RPMI7951 (cell line): ENCODE results near the gene BHLHE40. TPM values are rescaled to one million over a fixed set of nuclear protein-coding genes. Genes with fewer than 3 reads are reported as not detected.

Experiments used
- DNase-seq: peaks from one replicate; pipeline ENCODE4 v3.0.0-alpha.2; 2012; ENCODE audit warnings: low read depth
- total RNA-seq: library from RNA; depleted of rRNA; stranded (reverse); fragments of >200 nt; shearing (Covaris generic); gene quantifications from 2 replicates; pipeline ENCODE4 v1.2.3, GENCODE V29; 2014; rRNA removed

Gene BHLHE40
- total RNA-seq = 43.2 and 62.8 TPM in 2 replicates

- DNase-seq = no peak
These were observed at the start of gene BHLHE40 for GRCh38 chr3:4979428-4980228. Gene BHLHE40 (plus strand): TSS chr3:4979437. CDS start chr3:4979719, 282 bp downstream.

- DNase-seq = no peak
These were observed 48.7 kb upstream of the BHLHE40 start for GRCh38 chr3:4930501-4930900.

- DNase-seq = no peak
These were observed 45.2 kb upstream of the BHLHE40 start for GRCh38 chr3:4934050-4934449.

DNA sequence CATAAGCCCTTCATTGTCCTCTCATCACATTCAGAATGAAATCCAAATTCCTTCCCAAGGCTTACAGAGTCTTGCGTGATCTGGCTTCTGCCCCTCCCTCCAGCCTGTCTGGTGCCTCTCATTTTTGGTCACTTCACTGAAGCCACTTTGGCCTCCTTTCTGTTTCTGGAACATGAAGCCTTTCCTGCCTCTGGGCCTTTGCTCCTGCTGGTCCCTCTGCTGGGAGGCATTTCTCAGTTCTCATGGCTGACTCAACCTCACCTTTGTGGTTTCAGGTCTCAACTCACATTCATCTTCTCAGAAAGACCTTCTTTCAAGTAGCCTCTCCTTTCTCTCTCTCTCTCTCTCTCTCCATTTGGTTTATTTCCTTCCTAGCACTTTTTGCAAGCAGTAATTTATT is 43.9 kb upstream of the BHLHE40 start:
- no peak for DNase-seq

GRCh38 chr3:4936982-4937614 is 42.1 kb upstream of the BHLHE40 start:
- DNase-seq = no peak

DNA sequence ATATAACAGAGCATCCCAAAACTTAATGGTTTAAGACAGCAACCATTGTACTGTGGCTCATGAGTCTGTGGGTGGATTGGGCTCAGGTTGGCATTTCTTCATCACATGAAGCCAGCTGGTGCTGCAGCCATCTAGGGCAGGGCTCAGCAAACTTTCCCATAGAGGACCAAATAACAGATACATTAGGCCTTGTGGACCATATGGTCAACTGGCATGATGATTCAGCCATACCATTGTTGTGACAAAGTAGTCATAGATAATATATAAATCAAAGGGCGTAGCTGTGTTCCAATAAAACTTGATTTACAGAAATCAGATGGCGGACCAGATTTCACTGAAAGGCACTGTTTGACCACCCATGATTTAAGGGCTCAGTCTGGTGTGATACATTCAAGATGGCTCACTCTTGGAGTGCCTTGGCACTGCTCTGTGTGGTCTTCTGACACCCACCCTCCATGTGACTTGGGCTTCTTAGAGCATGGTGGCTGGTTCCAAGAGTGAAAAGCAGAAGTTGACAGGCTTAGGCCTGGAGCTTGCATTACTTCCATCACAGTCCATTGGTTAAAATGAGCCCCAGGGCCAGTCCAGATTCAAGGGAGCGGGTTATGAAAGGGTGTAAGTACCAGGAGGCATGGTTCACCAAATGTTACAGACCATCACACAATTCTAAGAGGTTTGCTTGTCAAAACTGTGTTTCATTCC is 40.8 kb upstream of the BHLHE40 start:
- no peak for DNase-seq

- DNase-seq = no peak
These were observed 40.0 kb upstream of the BHLHE40 start for GRCh38 chr3:4939276-4939675.

DNA sequence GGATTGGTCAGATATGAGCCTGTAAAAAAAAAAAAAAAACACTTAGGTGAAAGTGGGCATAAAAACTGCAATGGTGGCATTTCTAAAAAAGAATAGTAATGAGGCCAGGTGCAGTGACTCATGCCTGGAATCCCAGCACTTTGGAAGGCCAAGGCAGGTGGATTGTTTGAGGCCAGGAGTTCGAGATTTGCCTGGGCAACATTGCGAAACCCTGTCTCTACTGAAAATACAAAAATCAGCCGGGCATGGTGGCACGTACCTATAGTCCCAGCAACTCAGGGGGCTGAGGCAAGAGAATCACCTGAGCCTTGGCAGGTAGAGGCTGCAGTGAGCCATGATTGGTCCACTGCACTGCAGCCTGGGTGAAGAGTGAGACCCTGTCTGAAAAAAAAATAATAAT is 38.3 kb upstream of the BHLHE40 start:
- no peak for DNase-seq

DNA sequence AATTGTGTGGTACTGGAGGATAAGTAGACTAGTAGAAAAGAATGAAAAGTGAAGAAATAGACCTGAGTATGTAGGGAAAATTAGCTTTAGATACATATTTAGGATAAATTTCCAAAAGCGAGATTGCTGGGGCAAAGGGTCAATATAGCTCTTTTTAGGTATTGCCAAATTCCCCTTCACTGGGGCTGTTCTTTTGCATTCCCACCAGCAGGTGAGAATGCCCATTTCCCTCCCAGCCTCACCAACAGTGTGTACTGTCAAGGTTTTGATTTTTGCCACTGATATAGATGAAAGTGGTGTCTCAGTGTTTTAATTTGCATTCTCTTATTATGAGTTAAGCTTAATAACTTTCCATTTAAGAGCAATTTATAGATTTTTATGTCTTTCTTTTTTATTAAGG is 35.7 kb upstream of the BHLHE40 start:
- no peak for DNase-seq

DNA sequence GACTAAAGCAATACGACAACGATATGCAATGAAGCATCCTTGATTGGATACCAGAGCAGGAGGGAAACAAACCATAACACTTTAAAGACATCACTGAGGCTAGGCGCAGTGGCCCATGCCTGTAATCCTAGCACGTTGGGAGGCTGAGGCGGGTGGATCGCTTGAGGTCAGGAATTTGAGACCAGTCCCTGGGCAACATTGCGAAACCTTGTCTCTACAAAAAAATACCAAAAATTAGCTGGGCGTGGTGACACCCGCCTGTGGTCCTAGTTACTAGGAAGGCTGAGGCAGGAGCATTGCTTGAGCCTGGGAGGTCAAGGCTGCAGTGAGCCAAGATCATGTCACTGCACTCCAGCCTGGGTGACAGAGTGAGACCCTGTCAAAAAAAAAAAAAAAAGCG is 33.9 kb upstream of the BHLHE40 start:
- DNase-seq = no peak

GRCh38 chr3:4947028-4947427 is 32.2 kb upstream of the BHLHE40 start:
- no peak for DNase-seq

GRCh38 chr3:4948395-4948794 is 30.8 kb upstream of the BHLHE40 start:
- no peak for DNase-seq

DNA sequence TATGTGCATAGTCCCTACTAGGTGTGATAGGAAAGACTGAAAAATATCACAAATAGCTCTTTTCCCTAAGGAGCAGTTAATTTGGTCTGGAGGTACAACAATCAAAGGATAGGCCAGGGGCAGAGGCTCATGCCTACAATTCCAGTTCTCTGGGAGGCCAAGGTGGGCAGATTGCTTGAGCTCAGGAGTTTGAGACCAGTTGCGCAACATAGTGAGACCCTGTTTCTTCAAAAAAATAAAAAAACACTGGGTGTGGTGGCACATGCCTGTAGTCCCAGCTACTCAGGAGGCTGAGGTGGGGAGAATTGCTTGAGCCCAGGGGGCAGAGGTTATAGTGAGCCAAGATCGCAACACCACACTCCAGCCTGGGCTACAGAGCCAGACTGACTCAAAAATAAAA is 30.2 kb upstream of the BHLHE40 start:
- DNase-seq = no peak

DNA sequence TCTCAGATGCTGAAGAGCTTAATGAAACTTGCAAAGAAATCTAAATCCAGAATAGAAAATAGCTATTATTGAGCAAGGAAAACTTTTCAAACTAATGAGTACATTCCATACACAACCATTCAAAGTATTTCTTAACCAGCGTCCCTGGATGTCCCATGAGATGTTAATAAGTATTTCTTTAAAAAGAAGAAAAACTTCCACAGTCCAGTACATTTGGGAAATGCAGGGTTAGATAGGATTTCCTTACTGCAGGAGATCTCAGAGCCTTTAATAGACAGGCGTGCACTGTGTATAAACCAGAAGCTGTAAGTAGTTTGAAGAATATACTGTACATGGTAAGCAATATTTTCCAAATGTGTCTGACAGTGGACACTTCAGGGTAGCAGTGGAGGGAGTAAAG is 29.6 kb upstream of the BHLHE40 start:
- DNase-seq = no peak

- DNase-seq = no peak
These were observed 28.9 kb upstream of the BHLHE40 start for GRCh38 chr3:4950351-4950784.

GRCh38 chr3:4950948-4951347 is 28.3 kb upstream of the BHLHE40 start:
- no peak for DNase-seq

DNA sequence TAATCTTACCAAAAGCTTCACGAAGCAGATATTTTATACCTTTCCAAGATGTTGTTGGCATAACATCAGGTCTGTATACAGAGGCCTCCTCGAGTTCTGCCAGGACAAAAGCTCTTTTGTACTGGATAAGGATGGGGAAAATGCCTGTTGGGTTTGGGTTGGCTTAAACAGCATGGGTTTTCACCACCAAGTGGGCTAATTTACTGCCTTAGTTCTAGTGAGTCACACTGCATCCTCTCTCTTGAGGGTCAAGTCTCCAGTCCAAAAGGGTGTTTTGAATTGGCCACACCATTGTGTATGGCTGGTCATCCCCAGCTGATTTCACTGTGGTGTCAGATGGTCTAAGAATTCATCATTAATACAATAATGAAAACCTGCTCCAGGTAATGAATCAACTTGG is 26.1 kb upstream of the BHLHE40 start:
- peak; percentile 52 for DNase-seq

DNA sequence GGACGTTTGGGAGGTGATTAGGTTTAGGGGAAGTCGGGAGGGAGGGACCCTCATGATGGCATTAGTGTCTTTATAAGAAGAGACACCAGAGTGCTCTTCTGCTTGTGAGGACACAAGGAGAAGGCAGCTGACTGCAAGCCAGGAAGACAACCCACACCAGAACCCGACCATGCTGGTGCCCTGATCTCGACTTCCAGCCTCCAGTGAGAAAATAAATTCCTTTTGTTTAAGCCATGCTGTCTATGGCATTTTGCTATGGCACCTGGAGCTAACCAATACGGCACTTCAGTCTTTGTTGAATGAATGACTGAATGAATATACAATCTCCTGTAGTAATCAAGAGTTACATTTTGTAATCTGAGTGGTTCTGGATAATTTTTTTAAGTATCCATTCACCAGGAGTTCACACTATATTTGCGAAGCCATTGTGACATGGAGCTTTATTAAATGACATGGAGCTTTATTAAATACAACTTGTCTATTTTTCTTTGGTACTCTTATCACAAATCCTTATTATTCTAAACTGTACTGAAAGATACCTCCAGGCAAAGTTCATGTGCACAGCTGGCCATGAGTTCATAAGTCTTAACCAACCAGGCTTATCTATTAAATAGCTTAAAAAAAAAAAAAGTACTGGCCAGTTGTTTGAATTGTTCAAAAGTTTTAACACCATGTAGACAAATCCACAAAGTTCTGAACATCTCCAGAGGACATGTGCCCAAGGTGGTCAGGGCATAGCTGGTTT is 24.8 kb upstream of the BHLHE40 start:
- no peak for DNase-seq

DNA sequence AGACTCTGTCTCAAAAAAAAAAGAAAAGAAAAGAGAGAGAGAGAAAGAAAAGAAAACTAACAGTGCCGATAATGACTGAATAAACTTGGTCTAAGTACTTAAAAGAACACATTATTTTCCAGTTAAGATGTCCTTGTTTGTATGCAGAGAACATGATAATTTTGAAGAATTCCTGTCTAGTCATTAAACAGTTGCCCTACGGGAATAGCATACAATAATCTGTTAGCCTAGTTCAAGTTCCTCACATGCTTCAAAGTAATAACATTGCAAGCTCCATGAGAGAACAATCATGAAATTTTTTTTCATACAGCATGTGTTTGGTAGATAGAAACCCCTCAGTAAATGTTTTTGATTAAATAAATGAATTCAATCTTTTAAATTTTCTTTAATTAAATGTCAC is 23.1 kb upstream of the BHLHE40 start:
- no peak for DNase-seq

GRCh38 chr3:4956738-4957137 is 22.5 kb upstream of the BHLHE40 start:
- no peak for DNase-seq

- DNase-seq = no peak
These were observed 21.3 kb upstream of the BHLHE40 start for GRCh38 chr3:4957978-4958377.

DNA sequence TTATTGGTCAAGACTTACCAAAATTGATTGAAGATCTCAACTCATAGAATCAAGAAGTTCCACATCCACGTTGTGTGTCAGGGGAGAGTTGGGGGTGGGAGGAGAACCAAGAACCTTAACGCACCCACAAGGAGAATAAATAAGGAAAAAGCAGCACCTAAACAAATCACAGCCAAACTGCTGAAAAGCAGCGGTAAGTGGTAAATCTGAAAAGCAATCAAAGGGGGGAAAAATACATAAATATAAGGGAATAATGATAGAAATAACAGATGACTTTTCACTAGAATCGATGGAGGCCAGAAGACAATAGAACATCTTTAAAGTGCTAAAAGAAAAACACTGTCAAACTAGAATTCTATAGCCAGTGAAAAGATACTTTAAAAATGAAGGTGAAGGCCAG is 20.1 kb upstream of the BHLHE40 start:
- no peak for DNase-seq
